ENCODE results near the gene GRK6. TPM values are rescaled to one million over a fixed set of nuclear protein-coding genes. Genes with fewer than 3 reads are reported as not detected.

Gene GRK6
- total RNA-seq, 1 donor from 2014 or later = 46.4 TPM

DNA sequence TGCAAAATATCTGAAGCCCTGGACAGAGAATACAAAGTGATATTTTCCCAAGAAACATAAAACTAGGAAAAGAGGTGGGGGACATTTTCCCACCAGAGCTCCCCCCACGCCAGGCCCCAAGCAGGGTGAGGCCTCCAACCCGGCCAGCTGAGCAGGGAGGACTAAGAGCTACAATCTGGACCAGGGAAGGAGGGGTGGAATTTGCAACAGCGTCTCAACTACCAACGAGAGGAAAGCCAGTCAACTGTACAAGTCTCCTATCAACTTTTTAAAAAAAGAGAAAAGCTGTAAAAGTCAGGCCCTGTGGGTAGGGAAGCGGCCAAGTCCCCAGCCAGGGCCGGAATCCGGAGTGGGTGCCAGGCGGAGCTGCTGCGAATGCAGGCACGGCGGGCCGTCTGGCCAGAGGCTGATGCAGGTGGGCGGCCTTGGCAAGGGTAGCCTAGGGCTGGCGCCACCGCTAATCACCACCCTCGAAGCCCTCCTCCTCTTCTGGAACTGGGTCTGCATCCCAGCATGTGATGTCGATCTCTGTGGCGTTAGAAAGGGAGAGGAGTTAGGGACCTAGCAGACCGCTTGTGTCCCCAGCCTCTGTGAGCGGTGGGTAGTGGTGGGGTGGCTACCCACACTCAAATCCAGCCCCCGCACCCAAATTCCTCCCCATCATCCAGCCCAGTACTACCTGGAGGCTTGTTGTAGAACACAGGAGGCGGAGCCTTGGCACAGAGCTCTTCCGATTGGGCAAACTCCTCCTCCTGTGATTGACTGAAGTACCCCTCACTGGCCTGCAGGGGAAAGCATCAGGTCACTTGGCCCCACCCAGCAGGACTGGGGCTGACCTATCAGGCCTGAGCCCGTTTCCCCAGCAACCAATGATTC is 30.7 kb downstream of the GRK6 start:
- peak; percentile 93 for DNase-seq (ENCODE audit: low read depth)
- peak; percentile 43 for TF ChIP-seq CTCF (IDR thresholded peaks at IDR 0.05; ENCODE audit: insufficient read depth, low read length, poor library complexity, severe bottlenecking)
- no peaks in the 10 kb centered on the region for H3K36me3 ChIP-seq (ENCODE audit: control insufficient read depth, insufficient read depth, low read length)
- H3K4me3 ChIP-seq (ENCODE audit: low read depth, low read length) = no peak overlapping the region
- H3K27me3 ChIP-seq (ENCODE audit: control insufficient read depth, insufficient read depth, low read length) = no peaks in the 10 kb centered on the region

GRCh38 chr5:177457852-177458681 is 31.6 kb downstream of the GRK6 start:
- H3K27me3 ChIP-seq (ENCODE audit: control insufficient read depth, insufficient read depth, low read length) = no peaks in the 10 kb centered on the region

GRCh38 chr5:177458912-177459350 is 32.5 kb downstream of the GRK6 start:
- H3K4me3 ChIP-seq (ENCODE audit: low read depth, low read length) = no peak overlapping the region
- H3K36me3 ChIP-seq (ENCODE audit: control insufficient read depth, insufficient read depth, low read length) = no peaks in the 10 kb centered on the region
- DNase-seq (ENCODE audit: low read depth) = no peak
- no peaks in the 10 kb centered on the region for H3K27me3 ChIP-seq (ENCODE audit: control insufficient read depth, insufficient read depth, low read length)
- no peak for TF ChIP-seq CTCF (IDR thresholded peaks at IDR 0.05; ENCODE audit: insufficient read depth, low read length, poor library complexity, severe bottlenecking)

More at GRCh38 chr5:177457852-177458681, 31.6 kb downstream of the GRK6 start:
- H3K4me3 ChIP-seq (ENCODE audit: low read depth, low read length) = no peak overlapping the region
- no peak for DNase-seq (ENCODE audit: low read depth)
- no peaks in the 10 kb centered on the region for H3K36me3 ChIP-seq (ENCODE audit: control insufficient read depth, insufficient read depth, low read length)
- no peak for TF ChIP-seq CTCF (IDR thresholded peaks at IDR 0.05; ENCODE audit: insufficient read depth, low read length, poor library complexity, severe bottlenecking)

GRCh38 chr5:177459357-177459756 is 32.9 kb downstream of the GRK6 start:
- H3K36me3 ChIP-seq (ENCODE audit: control insufficient read depth, insufficient read depth, low read length) = no peaks in the 10 kb centered on the region
- DNase-seq (ENCODE audit: low read depth) = no peak

More at GRCh38 chr5:177459357-177459756, 32.9 kb downstream of the GRK6 start:
- no peak overlapping the region for H3K4me3 ChIP-seq (ENCODE audit: low read depth, low read length)
- TF ChIP-seq CTCF (IDR thresholded peaks at IDR 0.05; ENCODE audit: insufficient read depth, low read length, poor library complexity, severe bottlenecking) = no peak
- H3K27me3 ChIP-seq (ENCODE audit: control insufficient read depth, insufficient read depth, low read length) = no peaks in the 10 kb centered on the region

Measured in kidney epithelial cell (primary cell).